IPS-18a (cell line): Measurements from ENCODE around the gene KAT2A.

Experiments
- H3K27ac ChIP-seq: one replicate; pipeline ENCODE4 v1.5.1; 2013; ENCODE audit warnings: low read length
- H3K27me3 ChIP-seq: one replicate; pipeline ENCODE4 v1.6.1; 2013; ENCODE audit warnings: mild to moderate bottlenecking, low read length; ENCODE audit not compliant: control insufficient read depth, insufficient read depth
- H3K36me3 ChIP-seq: one replicate; pipeline ENCODE4 v1.6.1; 2013; ENCODE audit warnings: low read depth, low read length; ENCODE audit not compliant: control insufficient read depth
- H3K4me1 ChIP-seq: one replicate; pipeline ENCODE4 v1.6.1; 2013; ENCODE audit warnings: low read depth, low read length; ENCODE audit not compliant: control insufficient read depth
- H3K4me3 ChIP-seq: one replicate; pipeline ENCODE4 v1.5.1; 2013; ENCODE audit warnings: low read length
- H3K9ac ChIP-seq: one replicate; pipeline ENCODE4 v1.6.1; 2013; ENCODE audit warnings: mild to moderate bottlenecking, low read length, moderate library complexity
- H3K9me3 ChIP-seq: one replicate; pipeline ENCODE4 v1.6.1; 2013; ENCODE audit warnings: low read depth, low read length; ENCODE audit not compliant: control insufficient read depth

The KAT2A gene

GRCh38 chr17:42120161-42120769 is 902 bp downstream of the KAT2A start:
- Histone ChIP-seq H3K27me3 (no peaks in the 10 kb centered on the region), H3K9ac (peak overlapping the region; percentile 81), H3K4me3 (peak overlapping the region; percentile 54), H3K27ac (no peak overlapping the region), H3K36me3 (peaks cover 7% of the 10 kb centered on the region), H3K9me3 (no peaks in the 10 kb centered on the region), H3K4me1 (peaks cover 9% of the 10 kb centered on the region)

GRCh38 chr17:42119301-42119700 is 1.9 kb downstream of the KAT2A start:
- no peak overlapping the region for H3K4me3 ChIP-seq
- H3K9ac ChIP-seq: no peak overlapping the region
- no peaks in the 10 kb centered on the region for H3K9me3 ChIP-seq
- H3K27ac ChIP-seq: no peak overlapping the region
- peaks cover 5% of the 10 kb centered on the region for H3K36me3 ChIP-seq
- H3K27me3 ChIP-seq: no peaks in the 10 kb centered on the region
- peaks cover 9% of the 10 kb centered on the region for H3K4me1 ChIP-seq

- Histone ChIP-seq H3K27me3 (no peaks in the 10 kb centered on the region), H3K9me3 (no peaks in the 10 kb centered on the region), H3K36me3 (peaks cover 5% of the 10 kb centered on the region), H3K4me1 (peaks cover 9% of the 10 kb centered on the region), H3K27ac (no peak overlapping the region), H3K9ac (no peak overlapping the region), H3K4me3 (no peak overlapping the region)
Observed at GRCh38 chr17:42118545-42118944, 2.6 kb downstream of the KAT2A start.

DNA sequence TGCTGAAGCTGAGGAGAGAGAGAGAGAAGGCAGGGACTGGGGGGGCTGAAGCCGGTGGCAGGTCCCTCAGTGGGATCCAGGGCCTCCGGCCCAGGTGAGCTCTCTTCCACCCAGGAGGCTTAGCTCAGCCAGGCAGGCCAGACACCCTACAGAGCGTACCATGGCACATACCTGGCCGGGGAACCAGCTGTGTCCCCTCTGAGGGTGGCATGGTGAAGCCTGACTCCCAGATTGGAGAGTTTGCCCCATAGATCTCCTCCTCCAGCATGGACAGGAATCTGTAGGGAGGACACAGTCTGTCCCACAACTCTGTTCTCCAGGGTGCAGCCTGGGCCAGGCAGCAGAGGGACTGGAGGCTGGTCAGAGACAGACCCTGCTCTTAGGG is 3.0 kb downstream of the KAT2A start:
- Histone ChIP-seq H3K4me3 (no peak overlapping the region), H3K27me3 (no peaks in the 10 kb centered on the region), H3K9ac (no peak overlapping the region), H3K36me3 (peaks cover 7% of the 10 kb centered on the region), H3K27ac (no peak overlapping the region), H3K9me3 (no peaks in the 10 kb centered on the region), H3K4me1 (peaks cover 9% of the 10 kb centered on the region)

GRCh38 chr17:42117397-42118125 is 3.6 kb downstream of the KAT2A start:
- peaks cover 9% of the 10 kb centered on the region for H3K4me1 ChIP-seq
- H3K36me3 ChIP-seq: peaks cover 9% of the 10 kb centered on the region
- no peaks in the 10 kb centered on the region for H3K27me3 ChIP-seq
- no peak overlapping the region for H3K4me3 ChIP-seq
- no peaks in the 10 kb centered on the region for H3K9me3 ChIP-seq
- no peak overlapping the region for H3K27ac ChIP-seq
- H3K9ac ChIP-seq: no peak overlapping the region

GRCh38 chr17:42116705-42117396 is 4.3 kb downstream of the KAT2A start:
- Histone ChIP-seq H3K36me3 (peaks cover 9% of the 10 kb centered on the region), H3K4me1 (peaks cover 4% of the 10 kb centered on the region), H3K9ac (no peak overlapping the region)

DNA sequence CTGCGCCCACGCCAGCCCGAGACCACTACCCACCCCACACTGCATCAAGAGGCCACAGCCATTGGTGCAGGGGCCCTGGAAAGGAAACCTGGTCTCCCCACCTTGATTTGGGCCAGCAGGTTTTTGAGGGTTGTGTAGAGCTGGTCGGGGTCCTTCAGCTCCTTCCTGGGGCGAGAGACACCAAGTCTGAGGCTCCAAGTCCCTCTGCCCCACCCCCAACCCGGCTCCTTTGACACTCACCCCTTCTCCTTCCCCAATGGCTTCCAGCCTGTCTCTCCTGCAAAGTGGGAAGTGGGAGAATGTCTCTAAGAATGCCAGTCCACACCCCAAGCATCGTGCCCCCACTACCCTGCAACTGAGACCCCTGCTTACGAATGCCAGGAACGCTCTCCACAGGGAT is 7.0 kb downstream of the KAT2A start:
- H3K9me3 ChIP-seq: no peaks in the 10 kb centered on the region
- no peaks in the 10 kb centered on the region for H3K4me1 ChIP-seq
- no peaks in the 10 kb centered on the region for H3K27me3 ChIP-seq
- H3K9ac ChIP-seq: no peak overlapping the region
- no peak overlapping the region for H3K4me3 ChIP-seq
- H3K36me3 ChIP-seq: peaks cover 9% of the 10 kb centered on the region
- no peak overlapping the region for H3K27ac ChIP-seq

More at GRCh38 chr17:42116705-42117396, 4.3 kb downstream of the KAT2A start:
- H3K27me3 ChIP-seq: no peaks in the 10 kb centered on the region
- no peaks in the 10 kb centered on the region for H3K9me3 ChIP-seq
- no peak overlapping the region for H3K4me3 ChIP-seq
- no peak overlapping the region for H3K27ac ChIP-seq

GRCh38 chr17:42113293-42114069 is 7.7 kb downstream of the KAT2A start:
- Histone ChIP-seq H3K36me3 (peaks cover 9% of the 10 kb centered on the region), H3K27ac (no peak overlapping the region), H3K9me3 (no peaks in the 10 kb centered on the region), H3K27me3 (no peaks in the 10 kb centered on the region), H3K4me1 (no peaks in the 10 kb centered on the region), H3K9ac (no peak overlapping the region), H3K4me3 (no peak overlapping the region)

GRCh38 chr17:42112552-42113176 is 8.5 kb downstream of the KAT2A start, which contains the start of gene DHX58:
Gene DHX58 (minus strand): TSS chr17:42112714. CDS start chr17:42111892, 822 bp downstream.
- H3K9me3 ChIP-seq: no peaks in the 10 kb centered on the region
- no peak within 1 kb of the TSS for H3K4me3 ChIP-seq
- H3K27ac ChIP-seq: no peak within 1 kb of the TSS
- no peaks in the 10 kb centered on the region for H3K27me3 ChIP-seq
- peaks cover 6% of the 10 kb centered on the region for H3K4me1 ChIP-seq
- H3K36me3 ChIP-seq: peaks cover 9% of the 10 kb centered on the region
- H3K9ac ChIP-seq: no peak within 1 kb of the TSS

DNA sequence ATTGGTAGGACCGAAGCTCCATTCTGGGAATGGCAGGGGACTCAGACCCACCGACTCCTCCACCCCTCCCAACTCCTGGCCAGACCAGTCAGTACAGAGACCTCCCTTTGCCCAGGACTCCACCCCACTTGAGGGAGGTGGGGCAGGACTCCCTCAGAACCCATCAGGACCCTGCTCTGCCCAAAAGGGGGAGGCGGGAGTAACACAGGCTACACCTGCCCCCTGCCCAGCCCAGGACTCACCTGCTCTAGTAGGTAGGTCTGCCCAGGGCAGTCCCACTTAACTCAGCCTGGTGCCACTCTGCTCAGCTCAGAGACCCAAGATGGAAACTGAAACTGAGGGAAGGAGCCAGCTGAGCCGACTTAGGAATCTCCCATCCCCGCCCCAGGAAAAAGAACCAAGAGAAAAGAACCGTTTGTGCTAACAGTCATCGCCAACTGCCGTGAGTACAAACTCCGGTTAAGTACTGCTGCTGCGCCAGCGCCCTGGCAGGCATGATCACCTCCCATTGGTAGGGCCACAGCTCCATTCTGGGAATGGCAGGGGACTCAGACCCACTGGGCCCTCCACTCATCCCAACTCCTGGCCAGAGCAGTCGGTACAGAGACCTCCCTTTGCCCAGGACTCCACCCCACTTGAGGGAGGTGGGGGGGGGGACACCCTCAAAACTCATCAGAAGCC is 9.2 kb downstream of the KAT2A start:
- Histone ChIP-seq H3K4me3 (no peak overlapping the region), H3K9ac (no peak overlapping the region), H3K9me3 (no peaks in the 10 kb centered on the region), H3K27ac (no peak overlapping the region), H3K36me3 (peaks cover 9% of the 10 kb centered on the region), H3K27me3 (no peaks in the 10 kb centered on the region), H3K4me1 (peaks cover 6% of the 10 kb centered on the region)
